HepG2 (cell line): ENCODE data around the gene ASF1B. TPM values are rescaled to one million over a fixed set of nuclear protein-coding genes. Genes with fewer than 3 reads are reported as not detected.

Source experiments
- ATAC-seq: fragments of 200-7000 bp; cut with Tn5 transposase; 3 replicates; pipeline ENCODE4 v1.9.1; 2020; ENCODE audit warnings: mild to moderate bottlenecking, moderate library complexity
- BruUV-seq: library from RNA; stranded (reverse); fragments of 400-500 nt; replicated peaks from 2 replicates; lab custom pipeline; 2021; lab: Mats Ljungman, UMichigan
- CTCF ChIA-PET: fragments of 300-600 bp; formaldehyde crosslinking; extraction: SDS; loops from one replicate; lab custom pipeline; 2021; ENCODE audit warnings: low total read pairs, inconsistent platforms, low intra/inter-chr PET ratio; lab: Yijun Ruan, JAX
- POLR2A ChIA-PET: fragments of 350-600 bp; sonication (Branson Sonifier 250); formaldehyde crosslinking; loops from one replicate; lab custom pipeline; 2020; ENCODE audit warnings: antibody characterized with exemption, inconsistent platforms; lab: Yijun Ruan, JAX
- DNase-seq: peaks from one replicate; pipeline ENCODE4 v3.0.0-alpha.2; 2015; ENCODE audit warnings: low spot score
- FAIRE-seq: peaks from 3 replicates; lab custom pipeline; 2011; peaks lifted over from hg19 to GRCh38; lab: Jason Lieb, UNC
- H2AFZ ChIP-seq: one replicate; pipeline ENCODE4 v1.6.1; 2011; ENCODE audit warnings: low read length, inconsistent platforms
- H3K27ac ChIP-seq: fragments of 300-600 bp; 3 replicates; pipeline ENCODE4 v1.8.0; 2011; ENCODE audit warnings: mixed run types, mild to moderate bottlenecking, mixed read lengths, low read length, inconsistent platforms; ENCODE audit not compliant: insufficient read depth; ENCODE audit errors: extremely low read length
- H3K27me3 ChIP-seq, 2 experiments: fragments of 200-600 bp in 1 of 2; 2 replicates in 1 of 2; 3 replicates in 1 of 2; pipeline versions ENCODE4 v1.6.0 to v1.8.0; 2011; ENCODE audit warnings: low read length in 2 of 2, mild to moderate bottlenecking in 2 of 2, moderate library complexity in 2 of 2, inconsistent platforms in 1 of 2; ENCODE audit not compliant: insufficient read depth in 2 of 2, control insufficient read depth in 1 of 2
- H3K36me3 ChIP-seq, 2 experiments: fragments of 200-600 bp in 1 of 2; replicated peaks in 1 of 2; 2 replicates in 1 of 2; 3 replicates in 1 of 2; pipeline versions ENCODE4 v1.5.1 to v1.8.0; 2011; ENCODE audit warnings: low read length in 2 of 2, inconsistent platforms in 1 of 2; ENCODE audit not compliant: insufficient read depth in 2 of 2, control insufficient read depth in 1 of 2
- H3K4me1 ChIP-seq: 2 replicates; pipeline ENCODE4 v1.5.1; 2012; ENCODE audit warnings: low read length, inconsistent platforms; ENCODE audit not compliant: insufficient read depth
- H3K4me2 ChIP-seq: 2 replicates; pipeline ENCODE4 v1.6.0; 2011; ENCODE audit warnings: low read depth, low read length, inconsistent platforms
- H3K4me3 ChIP-seq, 3 experiments: fragments of 200-600 bp in 1 of 3; sonication (generic), shearing (Covaris generic) in 1 of 3; replicated peaks in 1 of 3; 2 replicates each; pipeline ENCODE4 v1.5.1; 2011 to 2016; ENCODE audit warnings: low read length in 3 of 3, inconsistent platforms in 2 of 3, low read depth in 2 of 3, mild to moderate bottlenecking in 2 of 3, control low read depth in 1 of 3, mixed read lengths in 1 of 3; ENCODE audit not compliant: insufficient read depth in 1 of 3
- H3K79me2 ChIP-seq: one replicate; pipeline ENCODE4 v1.6.1; 2011; ENCODE audit warnings: low read length, inconsistent platforms; ENCODE audit not compliant: insufficient read depth
- H3K9ac ChIP-seq: 2 replicates; pipeline ENCODE4 v1.6.0; 2011; ENCODE audit warnings: mild to moderate bottlenecking, low read depth, low read length, inconsistent platforms; ENCODE audit not compliant: insufficient read depth
- H3K9me3 ChIP-seq: 2 replicates; pipeline ENCODE4 v1.5.1; 2012; ENCODE audit warnings: mild to moderate bottlenecking, low read length
- H4K20me1 ChIP-seq: 2 replicates; pipeline ENCODE4 v1.6.0; 2011; ENCODE audit warnings: inconsistent platforms, mild to moderate bottlenecking, low read length, moderate library complexity; ENCODE audit not compliant: insufficient read depth
- ATF7 ChIP-seq, 2 experiments: fragments of 450-650 bp in 1 of 2; sonication (generic) in 1 of 2; formaldehyde crosslinking in 1 of 2; IDR thresholded peaks; 2 replicates each; pipeline versions ENCODE4 v1.4.0 to v1.6.1; 2016 to 2020; ENCODE audit warnings: antibody characterized with exemption in 1 of 2, mild to moderate bottlenecking in 1 of 2, missing genetic modification reagents in 1 of 2
- CTCF ChIP-seq: sonication (generic); formaldehyde crosslinking; IDR thresholded peaks from 2 replicates; pipeline ENCODE4 v1.5.0; 2020; ENCODE audit warnings: mild to moderate bottlenecking, missing genetic modification reagents, moderate library complexity
- EP300 ChIP-seq, 3 experiments: sonication (generic) in 1 of 3; formaldehyde crosslinking in 1 of 3; IDR thresholded peaks; 2 replicates each; pipeline versions ENCODE4 v1.5.1 to v1.6.1; 2011 to 2020; ENCODE audit warnings: low read depth in 2 of 3, low read length in 2 of 3, borderline replicate concordance in 1 of 3, improper control_type of control experiment in 1 of 3, mild to moderate bottlenecking in 1 of 3, missing genetic modification reagents in 1 of 3, moderate library complexity in 1 of 3
- KLF9 ChIP-seq: IDR thresholded peaks from 2 replicates; pipeline ENCODE4 v1.6.1; 2016; ENCODE audit warnings: low read depth
- PHF21A ChIP-seq: sonication (generic); formaldehyde crosslinking; IDR thresholded peaks from 2 replicates; pipeline ENCODE4 v1.5.0; 2020; ENCODE audit warnings: mild to moderate bottlenecking, missing genetic modification reagents
- POGZ ChIP-seq: sonication (generic); formaldehyde crosslinking; IDR thresholded peaks from 2 replicates; pipeline ENCODE4 v1.4.0; 2020; ENCODE audit warnings: mild to moderate bottlenecking, missing genetic modification reagents
- REXO4 ChIP-seq: sonication (generic); formaldehyde crosslinking; IDR thresholded peaks from 2 replicates; pipeline ENCODE4 v1.8.0; 2022; ENCODE audit warnings: missing genetic modification reagents, mild to moderate bottlenecking, borderline replicate concordance
- SIN3A ChIP-seq: IDR thresholded peaks from 2 replicates; pipeline ENCODE4 v1.6.1; 2011; ENCODE audit warnings: low read depth, mild to moderate bottlenecking, control low read depth, low read length, borderline replicate concordance
- ZKSCAN5 ChIP-seq: sonication (generic); formaldehyde crosslinking; IDR thresholded peaks from 2 replicates; pipeline ENCODE4 v1.5.1; 2020; ENCODE audit warnings: mild to moderate bottlenecking, missing genetic modification reagents
- ZNF282 ChIP-seq: fragments of 450-650 bp; IDR thresholded peaks from 2 replicates; pipeline ENCODE4 v1.6.1; 2018; ENCODE audit not compliant: partially characterized antibody
- ZNF547 ChIP-seq: sonication (generic); formaldehyde crosslinking; IDR thresholded peaks from 2 replicates; pipeline ENCODE4 v1.5.1; 2020; ENCODE audit warnings: mild to moderate bottlenecking, missing genetic modification reagents
- ZNF564 ChIP-seq: sonication (generic); formaldehyde crosslinking; IDR thresholded peaks from 2 replicates; pipeline ENCODE4 v1.8.1; 2023; ENCODE audit warnings: mild to moderate bottlenecking, missing genetic modification reagents
- ZNF816 ChIP-seq: sonication (generic); formaldehyde crosslinking; IDR thresholded peaks from 2 replicates; pipeline ENCODE4 v1.8.0; 2022; ENCODE audit warnings: missing genetic modification reagents, mild to moderate bottlenecking, borderline replicate concordance
- WGBS: methylation state at CpG from one replicate; pipeline ENCODE4 v1.1.6; 2017; ENCODE audit warnings: low lambda C conversion rate; 5-methylcytosine and 5-hydroxymethylcytosine counted together
- in situ Hi-C: cut with HindIII; loops from 2 replicates; pipeline ENCODE4 v1.10.0; 2017; ENCODE audit warnings: low pct_unique_long_range_greater_than_20kb; ENCODE audit not compliant: extremely low pct_ligation_motif_present
- intact Hi-C: fragments of 100-400 bp; cut with micrococcal nuclease; formaldehyde crosslinking; loops from one replicate; pipeline ENCODE4 v1.10.0; 2022; ENCODE audit not compliant: unreplicated experiment
- polyA plus RNA-seq, 8 experiments: library from polyadenylated mRNA; depleted of rRNA in 3 of 8; stranded (reverse) in 7 of 8; unstranded in 1 of 8; fragments of >200 nt; fragmentation: Illumina TruSeq in 4 of 8; extraction: Trizol in 4 of 8; gene quantifications; 2 replicates each; pipeline versions ENCODE4 v1.2.1 to v1.2.3, GENCODE V29; 2011 to 2016; ENCODE audit warnings: low read depth in 4 of 8, missing spikeins in 1 of 8, mixed read lengths in 1 of 8; ENCODE audit not compliant: insufficient read depth in 1 of 8
- total RNA-seq, 5 experiments: library from RNA; depleted of rRNA; stranded (reverse); fragments of >200 nt; fragmentation: Illumina TruSeq; extraction: Trizol; gene quantifications; 2 replicates each; pipeline ENCODE4 v1.2.3, GENCODE V29; 2016; ENCODE audit warnings: low read depth in 1 of 5
- TF ChIP-seq, protein P1 (sequence below): sonication (generic); formaldehyde crosslinking; IDR thresholded peaks from 2 replicates; pipeline ENCODE4 v1.5.0; 2020; ENCODE audit warnings: missing genetic modification reagents

ASF1B gene
- total and polyA plus RNA-seq, 2 of the 13 experiments (the other 11 are each of a cell fraction or from before 2014, with no cell fraction given): 18.2 to 24.8 TPM

DNA sequence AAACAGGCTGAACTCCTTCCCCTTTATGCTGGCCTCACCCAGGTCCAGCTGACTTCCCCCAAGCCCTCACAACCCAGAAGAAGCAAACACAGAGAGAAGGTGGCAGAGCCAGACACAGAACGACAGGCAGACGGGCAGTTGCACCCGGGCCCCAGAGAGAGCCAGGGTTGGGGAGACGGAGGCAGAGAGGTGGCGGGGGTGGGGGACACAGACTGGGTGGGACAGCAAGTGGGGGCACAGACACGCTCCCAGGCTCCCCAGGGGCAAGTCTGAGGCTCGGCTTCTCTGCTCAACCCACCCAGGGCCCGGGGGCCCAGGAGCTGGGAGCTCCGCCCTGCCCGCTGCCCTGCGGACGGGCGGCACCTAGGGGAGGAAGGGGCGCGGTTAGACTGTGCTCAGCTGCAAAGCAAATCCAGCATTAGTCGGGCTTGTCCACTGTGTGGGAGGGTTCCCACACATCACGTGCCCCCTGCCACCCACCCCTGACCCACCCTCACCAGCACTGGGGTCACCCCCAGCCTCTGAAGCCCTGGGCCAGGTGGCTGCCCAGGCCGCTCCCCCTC lies 31.3 kb upstream of the ASF1B start:
- FAIRE-seq: no peak
- TF ChIP-seq CTCF (CRISPR knock-in tag): peak; percentile 37
- TF ChIP-seq POGZ (CRISPR knock-in tag): no peak
- intact Hi-C loops: no loop called here
- DNase-seq: no peak
- Histone ChIP-seq H3K4me3 (no peak overlapping the region; a peak in 2 of 6 replicates), H3K27me3 (no peaks in the 10 kb centered on the region), H3K9ac (no peak overlapping the region), H3K4me2 (no peak overlapping the region), H2AFZ (no peak overlapping the region), H3K27ac (no peak overlapping the region), H3K9me3 (no peaks in the 10 kb centered on the region), H3K36me3 (no peaks in the 10 kb centered on the region), H3K79me2 (no peaks in the 10 kb centered on the region), H4K20me1 (no peaks in the 10 kb centered on the region), H3K4me1 (no peaks in the 10 kb centered on the region)
- WGBS: 50% methylated on average over 2 of the region's 18 CpGs
- in situ Hi-C loops: no loop called here
- no TSS peak for BruUV-seq
- CTCF ChIA-PET: no interaction called here
- POLR2A ChIA-PET: interaction anchor here (1.1 kb wide), 1 partner anchor 31 kb away, joined by 4 read pairs; the partner anchor contains the start of gene ASF1B
- peak; percentile 76 for ATAC-seq

DNA sequence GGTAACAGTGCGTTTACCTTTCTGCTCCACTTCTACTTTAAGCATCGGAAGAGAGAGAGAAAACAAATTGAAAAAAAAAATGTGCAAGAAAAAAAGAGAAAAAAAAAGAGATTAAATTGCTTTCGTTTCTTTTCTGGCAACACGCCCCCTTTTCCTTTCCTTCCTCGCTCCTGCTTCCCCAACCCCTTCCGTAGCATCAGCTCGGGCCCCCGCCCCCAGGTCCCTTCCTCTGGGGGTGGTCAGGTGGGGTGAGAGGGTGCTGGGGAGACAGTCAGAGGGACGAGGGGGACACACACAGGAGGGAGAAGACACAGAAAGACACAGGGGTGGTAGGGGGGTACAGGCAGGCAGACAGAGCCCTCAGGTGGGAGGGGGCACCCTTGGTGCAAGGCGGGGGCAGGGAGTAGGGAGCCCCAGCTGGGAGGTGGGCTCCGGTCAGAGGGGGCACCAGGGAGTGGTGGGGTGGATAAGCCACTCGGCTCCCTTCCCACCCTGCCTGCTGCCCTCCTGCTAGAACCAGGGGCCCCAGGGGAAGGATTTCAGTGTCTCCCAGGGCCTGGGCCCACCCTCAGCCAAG lies 30.7 kb upstream of the ASF1B start:
- Histone ChIP-seq H3K27ac (no peak overlapping the region), H3K4me2 (no peak overlapping the region), H3K9ac (no peak overlapping the region), H3K27me3 (no peaks in the 10 kb centered on the region), H3K36me3 (no peaks in the 10 kb centered on the region), H3K4me3 (no peak overlapping the region; a peak in 1 of 6 replicates), H2AFZ (no peak overlapping the region), H3K79me2 (no peaks in the 10 kb centered on the region), H3K9me3 (no peaks in the 10 kb centered on the region), H3K4me1 (no peaks in the 10 kb centered on the region), H4K20me1 (no peaks in the 10 kb centered on the region)
- BruUV-seq: no TSS peak
- FAIRE-seq: no peak
- no peak for TF ChIP-seq ZNF564 (CRISPR knock-in tag)
- TF ChIP-seq SIN3A: no peak
- no peak for TF ChIP-seq REXO4 (CRISPR knock-in tag)
- no peak for TF ChIP-seq EP300 (IDR thresholded peaks at IDR 0.05; ENCODE audit: low read depth in 2 of 2, low read length in 2 of 2)
- TF ChIP-seq EP300 (CRISPR knock-in tag; IDR thresholded peaks at IDR 0.05; ENCODE audit: borderline replicate concordance): no peak
- no peak for TF ChIP-seq ATF7 (IDR thresholded peaks at IDR 0.05)
- TF ChIP-seq ATF7 (CRISPR knock-in tag; IDR thresholded peaks at IDR 0.05): no peak
- TF ChIP-seq ZNF282: no peak
- TF ChIP-seq PHF21A (CRISPR knock-in tag): no peak
- TF ChIP-seq ZNF547: no peak
- TF ChIP-seq ZKSCAN5 (CRISPR knock-in tag): no peak
- TF ChIP-seq, protein P1, sequence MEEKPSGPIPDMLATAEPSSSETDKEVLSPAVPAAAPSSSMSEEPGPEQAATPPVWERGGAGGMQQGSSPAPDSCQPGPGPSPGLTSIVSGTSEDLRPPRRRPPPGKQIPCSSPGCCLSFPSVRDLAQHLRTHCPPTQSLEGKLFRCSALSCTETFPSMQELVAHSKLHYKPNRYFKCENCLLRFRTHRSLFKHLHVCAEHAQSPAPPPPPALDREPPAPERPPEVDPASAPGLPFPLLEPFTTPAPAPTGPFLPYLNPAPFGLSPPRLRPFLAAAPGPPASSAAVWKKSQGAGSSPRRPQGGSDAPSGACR: no peak
- no peak for TF ChIP-seq KLF9 (CRISPR knock-in tag)
- no peak for TF ChIP-seq ZNF816 (CRISPR knock-in tag)
- no peak for DNase-seq
- CTCF ChIA-PET: no interaction called here
- no peak; the same call in 2 of the 3 replicates for ATAC-seq
- 44% methylated on average over 11 of the region's 12 CpGs for WGBS
- POLR2A ChIA-PET: no interaction called here
- in situ Hi-C loops (no loop called here), intact Hi-C loops (no loop called here)
